Gastroesophageal sphincter (tissue), 3 donors: ENCODE data around the gene HIP1R.

Experiments
- POLR2A ChIP-seq, 2 donors: fragments of 450-650 bp; IDR thresholded peaks; one replicate each; pipeline ENCODE4 v1.6.1; 2017; ENCODE audit warnings: antibody characterized with exemption in 2 of 2, mild to moderate bottlenecking in 2 of 2, moderate library complexity in 1 of 2
- TF ChIP-seq, protein P1 (sequence below), 4 experiments: fragments of 200-600 bp in 2 of 4; fragments of 450-650 bp in 2 of 4; sonication (generic) in 1 of 4; IDR thresholded peaks; one replicate each; pipeline ENCODE4 v1.5.1; 2017 to 2019; ENCODE audit warnings: antibody characterized with exemption in 4 of 4, mild to moderate bottlenecking in 2 of 4, moderate library complexity in 2 of 4

DNA sequence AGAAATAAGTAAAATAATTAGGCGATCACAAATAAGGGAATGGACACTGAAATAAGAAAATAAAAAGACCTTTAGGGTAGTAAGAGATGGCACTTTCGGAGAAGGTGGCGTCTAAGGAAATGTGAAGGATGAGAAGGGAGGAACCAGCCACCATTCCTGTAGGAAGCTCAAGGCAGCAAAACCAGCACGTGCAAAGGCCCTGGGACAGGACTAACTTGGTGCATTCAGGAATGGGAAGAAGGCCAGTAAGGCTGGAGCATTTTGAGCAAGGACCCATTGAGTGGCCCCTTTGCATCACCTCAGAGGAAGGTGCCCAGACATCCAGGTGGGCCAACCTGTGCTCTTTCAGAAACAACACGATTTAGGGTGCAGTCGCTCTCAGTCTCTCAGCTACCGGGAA, 61.4 kb downstream of the HIP1R start:
- TF ChIP-seq, protein P1, sequence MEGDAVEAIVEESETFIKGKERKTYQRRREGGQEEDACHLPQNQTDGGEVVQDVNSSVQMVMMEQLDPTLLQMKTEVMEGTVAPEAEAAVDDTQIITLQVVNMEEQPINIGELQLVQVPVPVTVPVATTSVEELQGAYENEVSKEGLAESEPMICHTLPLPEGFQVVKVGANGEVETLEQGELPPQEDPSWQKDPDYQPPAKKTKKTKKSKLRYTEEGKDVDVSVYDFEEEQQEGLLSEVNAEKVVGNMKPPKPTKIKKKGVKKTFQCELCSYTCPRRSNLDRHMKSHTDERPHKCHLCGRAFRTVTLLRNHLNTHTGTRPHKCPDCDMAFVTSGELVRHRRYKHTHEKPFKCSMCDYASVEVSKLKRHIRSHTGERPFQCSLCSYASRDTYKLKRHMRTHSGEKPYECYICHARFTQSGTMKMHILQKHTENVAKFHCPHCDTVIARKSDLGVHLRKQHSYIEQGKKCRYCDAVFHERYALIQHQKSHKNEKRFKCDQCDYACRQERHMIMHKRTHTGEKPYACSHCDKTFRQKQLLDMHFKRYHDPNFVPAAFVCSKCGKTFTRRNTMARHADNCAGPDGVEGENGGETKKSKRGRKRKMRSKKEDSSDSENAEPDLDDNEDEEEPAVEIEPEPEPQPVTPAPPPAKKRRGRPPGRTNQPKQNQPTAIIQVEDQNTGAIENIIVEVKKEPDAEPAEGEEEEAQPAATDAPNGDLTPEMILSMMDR (IDR thresholded peaks at IDR 0.05) = no peak
- TF ChIP-seq POLR2A (IDR thresholded peaks at IDR 0.05) = no peak
